Stimulated activated naive CD8-positive, alpha-beta T cell treated with anti-CD3 and anti-CD28 coated beads, Interleukin-15, Interleukin-2, amounts not matched to agents 100 U/mL and 50 U/mL, for 24 hours (primary cell): ENCODE measurements around the gene HGFAC.

Experiments used
- ATAC-seq: fragments of 150-1000 bp; cut with Tn5 transposase; one replicate; pipeline ENCODE4 v1.10.0; 2021
- DNase-seq: peaks from one replicate; pipeline ENCODE4 v3.0.0; 2021

HGFAC gene

DNA sequence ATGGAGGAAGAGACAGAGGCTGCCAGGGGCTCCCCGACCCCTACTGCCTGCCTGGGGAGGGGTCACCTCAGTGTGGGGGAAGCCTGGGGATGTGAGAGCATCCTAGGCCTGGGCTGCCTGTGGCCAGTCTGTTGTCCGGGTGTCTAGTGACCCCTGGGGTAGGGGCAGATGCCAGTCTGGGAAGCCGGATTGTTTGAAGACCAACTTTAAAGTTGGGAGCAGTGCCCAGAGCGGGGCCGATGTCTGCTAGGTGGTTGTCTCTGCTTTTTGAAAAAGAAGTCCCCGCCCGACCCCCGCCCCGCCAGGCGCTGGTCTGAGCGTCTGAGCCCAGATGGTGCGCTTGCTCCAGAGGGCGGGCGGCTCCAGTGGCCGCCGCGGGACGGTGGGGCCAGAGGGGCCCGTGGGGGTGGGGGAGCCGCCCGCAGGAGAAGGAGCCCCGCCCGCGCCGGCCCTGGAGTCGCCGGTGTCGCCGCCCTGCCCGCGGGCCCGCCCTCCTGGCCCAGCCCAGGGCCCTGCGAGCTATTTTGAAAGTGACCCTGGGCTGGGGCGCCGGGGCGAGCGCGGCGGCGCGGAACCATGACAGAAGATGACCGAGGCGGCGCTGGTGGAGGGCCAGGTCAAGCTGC, 21.1 kb downstream of the HGFAC start, which contains the start of gene DOK7:
DOK7 (plus strand) TSS at position 517 of the 626 bp plus-strand sequence; CDS start at position 587, 70 bp downstream.
- no peak for DNase-seq
- ATAC-seq = no peak

DNA sequence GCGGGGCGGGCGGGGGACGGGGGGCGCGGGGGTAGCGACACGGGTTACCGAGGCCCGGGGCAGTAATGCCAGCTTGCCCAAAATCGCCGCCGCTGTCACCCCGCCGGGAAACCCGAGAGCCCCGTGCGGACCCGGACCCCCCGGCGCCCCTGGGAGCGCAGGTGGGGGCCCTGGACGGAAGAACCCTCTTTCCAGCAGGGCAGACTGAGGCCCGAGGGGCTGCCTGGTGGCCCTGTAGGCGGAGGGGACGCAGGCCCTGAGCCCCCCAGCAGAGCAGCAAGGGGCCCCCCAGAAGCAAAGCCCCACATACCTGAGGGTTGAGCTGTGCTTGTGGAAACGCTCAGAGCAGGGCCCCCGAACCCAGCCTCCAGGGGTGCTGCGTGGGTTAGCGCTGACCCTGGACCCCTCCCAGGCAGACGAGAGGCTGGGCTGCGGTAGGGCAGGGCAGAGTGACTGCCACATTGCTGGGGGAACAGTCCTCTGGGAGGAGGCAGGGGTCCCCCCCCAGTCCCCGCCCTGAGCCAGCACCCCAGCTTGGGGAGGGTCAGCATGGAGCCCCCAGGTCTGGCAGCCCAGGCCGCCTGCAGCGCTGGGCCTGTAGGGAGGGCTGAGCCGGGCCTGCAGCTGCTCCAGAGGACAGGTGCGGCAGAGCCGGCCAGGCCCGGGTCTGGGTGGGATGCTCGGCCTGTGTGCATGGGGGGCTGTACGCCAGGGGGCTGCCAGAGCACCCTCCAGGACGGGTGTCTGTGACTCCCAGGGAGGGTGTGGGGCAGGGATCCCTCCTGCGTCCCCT, 22.0 kb downstream of the HGFAC start:
- DNase-seq = no peak
- ATAC-seq = no peak

DNA sequence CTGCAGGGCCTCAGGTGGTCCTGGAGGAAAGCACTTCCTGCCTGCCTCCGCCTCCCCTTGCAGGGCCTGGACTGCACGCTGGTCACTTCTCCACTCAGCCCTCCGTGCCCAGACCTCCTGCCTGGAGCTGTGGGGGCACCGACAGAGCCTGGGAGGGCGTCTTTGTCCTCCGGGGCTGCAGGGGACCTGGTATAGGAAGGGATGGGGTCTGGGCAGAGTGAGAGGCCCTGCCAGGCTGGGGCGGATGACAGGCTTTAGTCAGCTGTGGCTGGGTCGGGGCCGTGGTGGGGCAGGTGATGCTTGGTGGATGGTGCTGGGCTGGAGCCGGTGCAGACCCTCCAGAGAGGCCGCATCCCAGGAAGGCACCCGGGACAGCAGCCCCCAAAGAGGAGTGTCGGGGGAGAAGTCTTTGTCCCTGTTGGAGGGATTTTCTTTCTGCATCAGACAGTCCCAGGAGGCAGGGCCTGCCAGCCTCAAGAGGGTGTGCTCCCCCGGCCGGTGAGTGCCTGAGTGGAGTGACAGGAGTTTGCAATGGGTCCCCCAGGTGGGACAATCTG, 22.7 kb downstream of the HGFAC start:
- no peak for ATAC-seq
- DNase-seq = no peak

DNA sequence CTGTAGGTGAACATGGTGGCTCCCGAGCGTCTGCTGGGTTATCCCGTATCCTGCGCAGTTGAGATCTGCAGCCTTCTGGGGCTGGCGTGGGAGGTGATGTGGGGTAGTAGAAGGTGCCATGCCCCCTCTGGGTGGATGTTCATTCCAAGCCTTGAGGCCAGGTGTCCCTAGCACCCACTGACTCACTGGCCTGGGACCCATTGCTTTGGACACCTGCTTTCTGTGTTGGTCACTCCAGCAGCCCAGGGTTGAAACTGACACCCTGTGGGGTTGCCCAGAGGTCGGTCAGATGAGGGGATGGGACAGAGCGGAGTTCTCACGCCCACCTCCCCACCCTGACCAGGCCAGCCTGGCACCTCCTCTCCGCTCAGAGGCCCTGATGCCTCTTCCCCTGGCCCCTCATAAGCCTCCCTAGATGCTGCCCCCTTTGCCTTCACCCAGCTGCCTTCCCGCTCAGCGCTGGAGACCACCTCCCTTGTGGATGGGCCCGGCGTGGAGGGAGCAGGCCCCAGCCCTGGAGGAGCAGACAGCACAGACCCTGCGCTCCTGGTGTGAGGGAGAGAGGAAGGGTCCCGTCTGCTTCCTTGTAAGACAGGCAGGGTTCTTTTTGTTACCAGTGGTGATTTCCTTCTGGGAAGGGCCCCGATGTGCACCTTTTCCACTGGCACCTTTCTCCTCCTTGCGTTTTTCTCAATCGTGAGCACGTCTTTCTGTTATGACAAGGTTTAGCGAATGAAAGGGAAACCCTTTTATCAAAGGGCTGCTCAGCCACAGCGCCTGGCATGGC, 23.3 kb downstream of the HGFAC start:
- ATAC-seq (no peak), DNase-seq (no peak)

DNA sequence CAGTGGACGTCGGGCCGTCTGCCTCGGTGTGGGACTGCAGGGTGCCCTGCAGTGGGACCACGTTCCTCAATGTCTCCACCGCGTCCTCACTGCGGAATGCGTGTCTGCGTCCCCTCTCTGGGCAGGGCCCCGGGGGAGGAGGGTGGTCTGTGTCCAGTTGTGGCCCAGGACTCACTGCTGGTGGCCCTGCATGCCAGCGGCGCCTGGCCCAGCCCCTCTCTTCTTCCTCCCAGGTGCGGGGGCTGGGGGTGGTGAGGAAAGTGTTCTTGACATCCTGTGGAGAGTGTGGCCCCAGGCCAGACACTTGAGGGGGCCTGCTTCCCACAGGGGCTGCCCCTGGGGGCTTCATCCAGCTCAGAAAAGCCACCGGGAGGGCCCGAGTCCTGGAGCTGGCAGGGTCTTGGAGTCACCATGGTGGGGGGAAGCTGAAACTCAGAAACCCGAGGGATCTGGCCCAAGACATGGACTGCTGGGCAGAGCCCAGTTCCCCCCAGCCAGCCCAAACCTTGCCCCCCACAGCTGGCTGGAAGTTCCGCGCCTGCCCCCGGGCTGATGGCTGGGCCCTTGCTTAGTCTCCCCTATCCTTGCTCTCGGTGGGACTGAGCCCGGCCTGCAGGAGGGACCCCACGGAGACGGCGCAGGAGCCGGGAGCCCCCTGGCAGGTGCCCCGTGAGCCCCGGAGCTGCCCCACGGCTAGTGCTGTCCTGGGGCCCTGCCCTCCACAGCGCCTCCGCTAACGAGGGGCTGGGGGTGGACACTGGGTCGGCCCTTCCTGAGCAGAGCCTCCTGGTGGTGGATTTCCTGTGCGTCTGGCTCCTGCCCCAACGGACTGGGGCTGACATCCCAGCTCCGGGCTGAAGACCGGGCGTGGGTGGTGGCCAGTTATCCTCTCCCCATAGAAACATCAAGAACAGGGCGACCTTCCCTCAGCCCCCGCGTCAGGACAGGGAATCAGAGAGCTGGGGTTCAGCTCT, 24.2 kb downstream of the HGFAC start:
- no peak for DNase-seq
- ATAC-seq = no peak

DNA sequence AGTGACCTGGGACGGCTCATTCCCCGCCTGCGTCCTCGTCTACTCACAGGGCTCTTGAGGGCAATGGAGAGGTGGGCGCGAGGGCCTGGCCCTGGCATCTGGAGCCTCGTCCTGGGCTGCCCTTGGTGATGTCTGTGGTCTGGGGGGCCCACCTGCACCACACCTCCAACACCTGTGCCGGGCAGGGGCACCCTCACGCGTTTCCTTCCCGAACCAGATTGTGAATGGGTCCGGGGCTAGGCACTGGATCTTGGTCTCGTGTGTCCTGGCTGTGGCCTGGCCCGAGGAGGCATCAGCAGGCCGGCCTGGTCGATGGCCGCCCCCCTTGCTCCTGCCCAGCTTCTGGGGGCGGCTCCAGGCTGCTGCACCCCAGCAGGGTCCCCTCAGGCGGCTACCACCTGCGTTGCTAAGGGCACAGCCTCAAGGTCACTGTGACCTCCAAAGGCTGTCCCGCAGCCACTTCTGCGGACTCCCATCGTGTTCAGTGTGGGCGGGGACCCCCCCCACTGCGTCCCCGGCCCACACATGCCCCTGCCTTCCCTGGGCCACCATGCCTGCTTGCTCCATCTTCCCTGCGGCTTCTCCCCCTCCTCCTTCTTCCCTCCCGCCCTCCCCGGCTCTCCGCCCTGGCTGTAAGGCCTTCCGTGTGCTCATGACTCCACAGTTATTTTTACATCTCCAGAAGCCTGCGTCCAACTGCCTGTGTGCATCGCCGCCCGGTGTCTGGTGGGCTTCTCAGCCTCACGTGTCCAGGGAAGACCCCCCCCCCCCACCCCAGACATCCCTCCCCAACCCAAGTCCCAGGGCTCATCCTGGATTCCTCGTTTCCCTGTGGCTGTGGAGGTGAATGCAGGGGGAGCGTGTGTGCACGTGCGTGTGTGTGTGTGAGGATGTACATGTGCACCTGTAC, 25.2 kb downstream of the HGFAC start:
- ATAC-seq = no peak
- no peak for DNase-seq

DNA sequence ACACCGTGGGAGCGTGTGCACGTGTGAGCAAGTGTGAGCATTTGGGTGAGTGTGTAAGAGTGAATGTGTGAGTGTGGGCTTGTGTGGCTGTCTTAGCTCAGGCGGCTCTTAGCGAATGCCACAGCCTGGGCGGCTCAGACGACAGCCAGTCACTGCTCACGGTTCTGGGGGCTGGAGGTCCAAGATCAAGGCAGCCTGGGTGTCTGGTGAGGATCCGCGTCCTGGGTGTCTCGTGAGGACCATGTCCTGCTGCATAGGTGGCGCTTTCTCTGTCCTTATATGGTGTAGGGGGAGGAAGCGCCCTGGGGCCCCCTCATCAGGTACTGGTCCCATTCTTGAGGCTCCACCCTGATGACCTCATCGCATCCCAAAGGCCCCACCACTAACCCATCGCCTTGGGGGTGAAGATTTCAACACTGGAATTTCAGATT, 25.8 kb downstream of the HGFAC start:
- DNase-seq = no peak
- no peak for ATAC-seq

DNA sequence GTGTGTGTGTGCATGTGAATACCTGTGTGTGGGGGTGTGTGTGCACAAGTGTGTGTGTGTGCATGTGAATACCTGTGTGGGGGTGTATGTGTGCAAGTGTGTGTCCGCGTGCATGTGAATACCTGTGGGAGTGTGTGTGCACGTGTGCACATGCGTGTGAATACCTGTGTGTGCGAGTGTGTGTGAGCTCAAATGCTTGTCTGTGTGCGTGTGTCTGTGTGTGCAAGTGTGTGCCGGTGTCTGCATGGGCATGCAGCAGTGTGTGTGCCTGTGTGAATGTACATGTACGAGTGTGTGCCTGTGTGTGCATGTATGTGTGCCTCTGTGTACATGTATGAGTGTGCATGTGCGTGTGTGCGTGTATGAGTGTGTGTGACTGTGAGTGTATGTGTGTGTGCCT, 26.4 kb downstream of the HGFAC start:
- DNase-seq = no peak
- ATAC-seq = no peak

DNA sequence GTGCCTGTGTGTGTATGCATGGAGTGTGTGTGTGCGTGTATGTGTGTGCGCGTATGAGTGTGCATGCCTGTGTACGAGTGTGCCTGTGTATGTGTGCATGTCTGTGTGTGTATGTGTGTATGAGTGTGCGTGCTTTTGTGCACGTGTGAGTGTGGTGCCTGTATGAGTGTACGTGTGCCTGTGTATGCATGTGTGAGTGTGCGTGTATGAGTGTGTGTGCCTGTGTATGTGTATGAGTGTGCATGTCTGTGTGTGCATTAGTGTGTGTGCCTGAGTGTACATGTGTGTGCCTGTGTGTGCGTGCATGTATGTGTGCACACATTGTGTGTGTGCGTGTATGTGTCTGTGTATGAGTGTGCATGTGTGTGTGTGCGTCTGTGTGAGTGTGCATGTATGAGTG, 27.0 kb downstream of the HGFAC start:
- DNase-seq (no peak), ATAC-seq (no peak)

DNA sequence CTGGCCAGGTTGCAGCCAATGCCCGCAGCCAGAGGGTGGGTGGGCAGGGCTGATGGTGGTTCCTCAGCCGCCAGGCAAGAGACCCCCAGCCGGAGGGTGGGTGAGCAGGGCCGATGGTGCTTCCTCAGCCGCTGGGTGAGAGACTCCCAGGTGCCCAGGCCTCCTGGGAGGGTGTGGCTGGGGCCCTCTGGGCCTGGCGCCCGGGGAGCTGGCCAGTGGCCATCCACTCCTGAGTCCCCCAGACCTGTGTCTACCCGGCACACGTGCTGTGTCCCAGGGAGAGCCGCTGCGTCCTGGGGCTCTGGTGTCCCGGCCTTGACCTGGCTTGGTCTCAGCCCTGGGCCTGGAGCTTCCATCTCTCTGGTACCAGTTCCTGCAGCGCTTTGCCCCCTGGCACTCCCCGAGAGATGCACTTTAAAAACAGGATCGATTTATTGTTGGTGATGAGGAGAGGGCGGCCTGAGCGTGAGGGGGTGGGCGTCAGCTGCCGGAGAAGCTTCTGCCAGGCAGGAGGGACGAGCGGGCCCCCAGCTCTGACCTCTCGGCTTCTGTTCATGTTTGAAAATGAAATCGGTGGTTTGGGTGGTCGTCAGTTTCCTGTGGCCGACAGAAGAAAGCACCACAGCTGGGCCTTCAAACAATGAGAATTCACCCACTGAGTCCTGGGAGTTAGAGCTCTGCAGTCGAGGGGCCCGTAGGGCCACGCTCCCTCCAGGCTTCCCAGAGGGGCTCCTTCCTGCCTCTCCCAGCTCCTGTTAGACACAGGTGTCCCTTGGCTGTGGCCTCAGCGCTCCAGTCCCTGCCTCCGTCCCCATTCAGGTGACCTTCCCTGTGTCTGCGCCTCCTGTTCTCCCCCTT, 27.8 kb downstream of the HGFAC start:
- ATAC-seq = no peak
- no peak for DNase-seq

DNA sequence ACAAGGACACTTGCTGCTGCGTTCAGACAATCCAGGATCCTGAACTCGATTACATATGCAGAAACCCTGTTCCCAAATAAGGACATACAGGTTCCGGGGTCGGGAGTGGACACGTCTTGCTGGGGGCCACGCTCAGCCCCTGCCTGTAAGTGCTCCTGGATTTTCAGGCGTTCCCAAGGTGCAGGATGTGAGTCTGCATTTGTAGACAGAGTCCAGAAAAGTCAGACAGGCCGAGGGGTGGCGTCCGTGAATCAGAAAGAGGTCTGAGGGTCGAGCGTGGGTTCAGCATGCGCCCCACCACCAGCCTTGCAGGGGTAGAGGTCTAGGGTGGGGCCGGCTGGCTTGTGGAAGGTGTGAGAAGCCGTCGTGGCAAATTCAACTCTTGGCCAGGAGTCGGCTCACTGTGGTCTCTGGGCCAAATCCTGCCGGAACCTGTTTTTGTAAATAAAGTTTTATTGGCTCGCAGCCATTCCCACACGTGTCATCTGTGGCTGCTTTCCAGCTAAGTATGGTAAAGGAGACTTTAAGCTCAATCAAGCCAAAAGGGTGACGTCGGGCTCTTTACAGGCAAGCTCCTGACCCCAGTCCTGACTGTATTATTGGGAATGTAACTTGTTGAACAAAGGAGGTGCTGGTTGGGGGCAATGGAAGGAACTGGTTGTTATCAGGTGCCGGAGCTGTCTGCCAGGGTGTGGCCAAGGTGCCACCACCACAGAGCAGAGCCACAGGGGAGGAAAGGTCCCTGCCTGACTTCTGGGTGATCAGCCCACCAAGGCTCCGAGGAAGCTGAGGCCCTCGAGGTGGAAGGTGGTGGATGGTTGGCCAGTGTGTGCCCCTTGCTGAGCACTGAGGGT, 28.7 kb downstream of the HGFAC start:
- ATAC-seq (no peak), DNase-seq (no peak)

DNA sequence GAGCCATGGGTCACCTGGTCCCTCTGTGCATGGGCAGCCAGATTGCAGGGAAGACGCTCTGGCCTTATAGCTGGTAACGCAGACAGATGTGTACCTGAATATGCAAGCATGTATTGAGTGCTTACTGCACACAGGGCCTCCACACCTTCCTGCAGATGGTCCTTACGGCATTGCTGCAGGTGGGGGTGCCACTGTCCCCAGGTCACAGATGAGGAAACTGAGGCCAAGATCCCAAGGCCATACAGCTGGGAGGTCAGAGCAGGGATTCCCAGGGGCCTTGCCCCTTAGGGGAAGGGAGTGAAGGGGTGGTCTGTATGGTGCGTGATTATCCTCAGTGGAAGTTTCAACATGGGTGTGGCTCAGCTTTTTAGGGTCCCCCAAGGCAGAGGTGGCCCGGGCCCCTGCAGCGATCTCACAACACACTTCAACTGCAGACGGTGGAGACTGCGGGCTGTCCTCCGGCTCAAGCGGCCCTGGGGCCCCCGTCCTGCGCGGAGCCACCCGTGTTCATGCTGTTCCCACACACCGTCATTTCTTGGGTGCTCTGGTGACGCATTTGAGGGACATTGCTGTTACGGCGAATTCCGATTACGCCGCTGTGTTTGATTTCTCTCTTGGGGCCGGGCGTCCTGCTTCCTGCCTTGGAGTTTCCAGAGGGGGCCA, 29.5 kb downstream of the HGFAC start:
- ATAC-seq (no peak), DNase-seq (no peak)

DNA sequence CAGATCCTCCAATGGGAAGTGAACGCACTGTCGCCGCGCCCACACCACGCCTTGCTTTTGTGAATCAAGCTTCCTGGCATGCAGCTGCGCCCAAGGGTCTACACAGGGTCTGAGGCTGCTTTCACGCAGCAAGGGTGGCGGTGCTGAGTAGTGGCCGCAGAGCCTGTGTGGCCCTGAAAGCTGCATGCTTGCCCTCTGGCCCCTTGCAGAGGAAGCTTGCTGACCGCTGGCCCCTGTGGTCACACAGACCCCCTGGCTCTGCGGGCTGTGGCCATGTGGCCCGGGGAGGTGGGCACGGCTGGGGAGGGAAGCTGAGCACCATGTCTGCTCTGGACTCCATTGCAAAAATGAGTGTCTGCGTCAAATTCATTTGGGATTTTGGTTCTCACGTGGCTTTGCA, 30.1 kb downstream of the HGFAC start:
- DNase-seq = no peak
- no peak for ATAC-seq

DNA sequence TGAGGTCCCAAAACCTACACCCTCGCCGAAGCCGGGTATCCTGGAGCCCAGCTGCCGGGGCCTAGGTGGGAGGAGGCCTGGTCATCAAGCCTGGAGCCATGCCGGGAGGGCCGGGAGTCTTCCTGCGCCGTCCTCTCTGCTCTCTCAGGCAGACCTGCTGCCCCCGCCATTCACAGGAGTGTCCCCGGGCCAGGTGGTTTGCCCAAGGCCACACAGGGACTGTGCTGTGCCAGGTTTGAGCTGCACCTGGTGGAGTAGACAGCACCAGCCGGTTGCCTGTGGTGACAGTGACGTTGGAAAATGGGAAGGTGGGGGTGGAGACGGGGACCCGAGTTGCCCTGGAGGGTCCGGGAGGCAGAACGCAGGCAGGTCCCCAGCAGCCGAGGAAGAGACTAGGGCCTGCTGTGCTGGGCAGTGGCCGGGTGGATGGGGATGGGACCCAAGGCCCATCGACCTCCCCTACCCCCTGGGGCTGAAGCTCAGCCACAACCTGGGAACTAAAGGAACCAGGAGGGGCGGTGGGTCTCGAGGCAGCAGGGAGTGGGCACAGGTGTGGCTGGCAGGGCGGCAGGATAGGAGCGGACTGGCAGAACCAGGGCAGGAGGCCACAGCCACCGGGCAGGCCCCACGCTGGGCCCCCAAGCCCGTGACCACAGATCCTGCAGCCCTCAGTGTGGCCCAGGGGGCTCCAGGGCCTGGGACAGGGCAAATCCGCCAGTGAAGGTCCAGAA, 30.8 kb downstream of the HGFAC start:
- no peak for DNase-seq

DNA sequence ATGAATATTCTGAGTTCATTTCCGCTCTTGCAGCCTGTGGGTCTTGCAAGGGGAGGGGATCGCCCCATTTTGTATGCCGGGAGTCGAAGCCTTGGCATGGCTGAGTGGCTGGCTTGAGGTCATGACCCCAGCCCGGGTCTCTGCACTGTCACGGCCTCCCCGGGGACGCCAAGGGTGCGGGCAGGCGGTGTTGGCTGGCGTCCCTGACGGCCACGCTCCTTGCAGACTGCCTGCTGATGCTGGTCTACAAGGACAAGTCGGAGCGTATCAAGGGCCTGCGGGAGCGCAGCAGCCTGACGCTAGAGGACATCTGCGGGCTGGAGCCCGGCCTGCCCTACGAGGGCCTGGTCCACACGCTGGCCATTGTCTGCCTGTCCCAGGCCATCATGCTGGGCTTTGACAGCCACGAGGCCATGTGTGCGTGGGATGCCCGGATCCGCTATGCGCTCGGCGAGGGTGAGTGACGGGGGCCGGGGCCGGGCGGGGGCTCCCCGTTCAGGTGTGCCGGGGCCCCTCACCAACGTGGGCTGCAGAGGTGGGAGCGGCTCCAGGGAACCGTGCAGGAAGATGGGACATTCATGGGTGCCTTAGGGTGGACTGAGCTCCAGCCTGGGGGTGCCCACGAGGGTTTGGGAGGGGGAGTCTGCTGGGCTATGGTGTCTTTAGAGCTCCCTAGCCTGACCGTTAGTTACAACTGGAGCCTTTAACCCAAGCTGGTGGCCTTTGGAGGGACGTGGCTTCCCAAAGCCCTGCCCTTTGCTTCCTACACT, 31.6 kb downstream of the HGFAC start:
- ATAC-seq (no peak), DNase-seq (no peak)

More for the DNA sequence above, 30.8 kb downstream of the HGFAC start:
- ATAC-seq = no peak

DNA sequence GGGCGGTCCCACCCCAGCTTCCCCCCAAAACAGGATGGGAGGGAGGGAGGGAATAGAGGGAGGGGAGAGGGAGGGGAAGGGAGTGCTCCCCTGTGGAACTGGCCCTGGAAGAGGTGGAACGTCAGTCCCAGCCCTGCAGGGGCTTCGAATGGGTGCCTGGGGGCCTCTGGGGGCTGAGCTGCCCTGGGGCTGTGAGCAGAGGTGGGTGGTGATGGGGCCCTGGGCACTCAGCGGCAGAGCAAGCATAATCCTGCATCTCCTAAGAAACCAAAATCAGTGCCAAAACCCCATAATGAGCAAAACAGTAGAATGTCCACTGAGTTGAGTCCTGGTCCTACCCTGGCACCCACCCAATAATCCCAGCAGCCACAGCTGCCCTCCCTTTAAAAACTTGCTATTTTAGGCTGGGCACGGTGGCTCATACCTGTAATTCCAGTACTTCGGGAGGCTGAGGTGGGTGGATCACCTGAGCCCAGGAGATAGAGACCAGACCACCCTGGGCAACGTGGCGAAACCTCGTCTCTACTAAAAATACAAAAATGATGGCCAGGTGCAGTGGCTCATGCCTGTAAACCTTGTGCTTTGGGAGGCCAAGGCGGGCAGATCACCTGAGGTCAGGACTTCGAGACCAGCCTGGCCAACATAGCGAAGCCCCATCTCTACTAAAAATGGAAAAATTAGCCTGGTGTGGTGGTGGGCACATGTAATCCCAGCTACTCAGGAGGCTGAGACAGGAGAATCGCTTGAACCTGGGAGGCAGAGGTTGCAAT, 32.4 kb downstream of the HGFAC start:
- ATAC-seq (no peak), DNase-seq (no peak)
